Left cardiac atrium (tissue), 4 donors: ENCODE data around the gene ABHD16B. TPM values are rescaled to one million over a fixed set of nuclear protein-coding genes. Genes with fewer than 3 reads are reported as not detected.
"Not testable (repeated sequence)": the region's sequence is repeated elsewhere in the genome, so short reads cannot be mapped to it uniquely, and the experiment has no call there.

Source experiments
- ATAC-seq, 2 donors: fragments of 200-7000 bp; cut with Tn5 transposase; one replicate each; pipeline ENCODE4 v1.9.1; 2020; ENCODE audit warnings: mild to moderate bottlenecking in 2 of 2, moderate library complexity in 2 of 2
- DNase-seq: peaks from one replicate; pipeline ENCODE4 v3.0.0-alpha.2; 2020
- intact Hi-C, 2 donors: fragments of 100-400 bp; cut with DNase I; formaldehyde crosslinking; loops; one replicate each; pipeline versions ENCODE4 v1.14.1 to v1.15.1; 2022 to 2023
- total RNA-seq, 2 donors: library from RNA; stranded (reverse); fragmentation: NEBNext Ultra II Directional; extraction: Animal tissue kit (Norgen Biotek cat#: 25700); gene quantifications; one replicate each; pipeline ENCODE4 v1.2.1, GENCODE V29; 2021
- donor health status: DM: no; HTN: yes; CAD: no.
- donor health status: DM: no; HTN: yes; CAD: no; lungs with severe emphysema.
- donor health status: DM: yes; HTN: yes; CAD: no.
- donor health status: Dilated cardiomyopathy.

The ABHD16B gene
- total RNA-seq, 2 donors from 2014 or later, result not detected

DNA sequence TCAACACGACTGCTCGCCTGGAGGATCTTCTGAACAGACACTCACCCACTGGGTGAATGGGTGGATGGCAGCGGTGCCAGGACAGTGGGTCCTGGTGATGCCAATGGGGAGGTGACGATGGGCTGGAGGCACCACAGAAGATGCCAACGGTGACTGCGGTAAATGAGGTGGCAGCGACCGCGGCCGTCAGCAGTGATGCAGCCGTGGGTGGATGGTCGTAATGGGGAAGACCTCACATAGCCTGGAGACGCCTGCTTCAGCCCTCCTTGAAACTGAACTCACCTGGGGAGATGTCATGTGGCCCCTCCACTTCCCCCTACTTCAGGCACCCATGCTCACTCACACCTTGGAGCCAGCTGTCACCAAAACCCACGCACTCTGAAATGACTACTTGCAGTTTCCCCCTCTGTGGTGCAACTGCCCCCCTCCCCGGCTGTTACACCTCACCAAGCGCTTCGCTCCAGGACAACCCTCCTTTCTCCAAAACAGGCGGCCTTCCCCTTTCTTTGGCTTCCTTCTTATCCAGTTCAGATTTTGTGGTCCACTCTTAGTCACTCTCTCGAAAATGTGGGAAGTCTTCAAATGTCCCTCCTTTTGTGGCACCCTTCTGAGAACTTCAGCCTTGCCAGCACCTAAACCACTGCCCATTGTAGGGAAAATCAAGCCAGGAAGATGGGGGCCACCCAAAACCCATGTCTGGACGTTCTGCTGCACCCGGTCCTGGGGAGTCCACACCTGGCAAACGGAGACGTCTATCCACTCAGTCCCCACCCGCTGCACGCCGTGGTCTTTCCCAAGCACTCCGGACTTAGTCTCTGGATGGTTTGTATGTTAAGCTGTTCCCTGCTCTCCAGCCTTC is 10.4 kb upstream of the ABHD16B start:
- DNase-seq, result no peak
- intact Hi-C loops, result no loop called here
- no peak for ATAC-seq

DNA sequence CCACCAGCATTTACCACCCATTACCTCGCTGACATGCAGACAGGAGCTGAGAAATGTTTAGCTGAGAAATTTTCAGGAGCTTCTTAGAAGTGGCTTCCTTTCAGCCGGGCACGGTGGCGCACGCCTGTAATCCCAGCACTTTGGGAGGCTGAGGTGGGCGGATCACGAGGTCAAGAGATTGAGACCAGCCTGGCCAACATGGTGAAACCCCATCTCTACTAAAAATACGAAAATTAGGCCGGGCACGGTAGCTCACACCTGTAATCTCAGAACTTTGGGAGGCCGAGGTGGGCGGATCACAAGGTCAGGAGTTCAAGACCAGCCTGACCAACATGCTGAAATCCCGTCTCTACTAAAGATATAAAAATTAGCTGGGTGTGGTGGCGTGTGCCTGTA is 9.8 kb upstream of the ABHD16B start:
- DNase-seq, ATAC-seq, intact Hi-C loops: not testable (repeated sequence)

DNA sequence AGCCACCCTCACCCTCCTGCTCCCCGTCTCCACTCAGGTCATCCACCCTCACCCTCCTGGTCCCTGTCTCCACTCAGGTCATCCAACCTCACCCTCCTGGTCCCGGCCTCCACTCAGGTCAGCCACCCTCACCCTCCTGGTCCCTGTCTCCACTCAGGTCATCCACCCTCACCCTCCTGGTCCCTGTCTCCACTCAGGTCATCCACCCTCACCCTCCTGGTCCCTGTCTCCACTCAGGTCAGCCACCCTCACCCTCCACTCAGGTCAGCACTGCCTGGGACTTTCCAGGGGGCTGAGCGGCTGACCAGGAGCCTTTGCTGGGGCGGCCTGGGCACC is 7.6 kb upstream of the ABHD16B start:
- ATAC-seq, intact Hi-C loops, DNase-seq: not testable (repeated sequence)

DNA sequence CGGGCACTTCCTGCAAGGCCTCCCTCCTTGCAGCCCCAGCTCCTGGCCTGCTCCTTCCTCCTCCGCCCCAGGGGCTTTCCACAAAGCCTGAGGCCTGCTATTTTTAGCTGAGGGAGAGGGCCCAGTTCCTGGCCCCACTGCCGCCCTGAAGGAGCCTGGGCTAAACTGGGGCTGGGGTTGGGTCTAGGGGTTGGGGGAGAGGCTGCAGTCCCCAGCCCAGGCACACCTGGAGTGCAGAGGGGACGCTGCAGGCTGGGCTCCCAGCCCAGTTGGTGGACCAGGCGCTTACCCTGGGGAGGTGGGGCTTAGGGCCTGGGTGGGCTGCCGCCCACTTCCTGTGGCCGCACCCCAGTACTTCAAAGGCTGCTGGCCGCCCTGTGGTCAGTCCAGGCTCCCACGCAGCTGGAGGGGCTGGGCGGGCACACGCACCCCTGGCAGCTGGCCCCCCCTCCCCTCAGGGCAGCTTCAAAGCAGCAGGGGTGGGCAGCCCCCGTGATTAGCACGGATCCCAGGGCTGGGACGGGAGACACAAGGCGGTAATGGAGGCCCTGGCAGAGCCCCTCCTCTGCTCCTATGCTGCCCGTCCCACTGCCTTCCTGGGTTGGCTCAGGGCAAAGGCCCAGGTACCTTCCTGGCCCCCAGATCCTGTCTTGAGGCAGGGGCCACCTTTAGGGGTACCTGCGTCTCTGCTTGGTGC is 7.1 kb upstream of the ABHD16B start:
- intact Hi-C loops, result no loop called here
- no peak for DNase-seq

DNA sequence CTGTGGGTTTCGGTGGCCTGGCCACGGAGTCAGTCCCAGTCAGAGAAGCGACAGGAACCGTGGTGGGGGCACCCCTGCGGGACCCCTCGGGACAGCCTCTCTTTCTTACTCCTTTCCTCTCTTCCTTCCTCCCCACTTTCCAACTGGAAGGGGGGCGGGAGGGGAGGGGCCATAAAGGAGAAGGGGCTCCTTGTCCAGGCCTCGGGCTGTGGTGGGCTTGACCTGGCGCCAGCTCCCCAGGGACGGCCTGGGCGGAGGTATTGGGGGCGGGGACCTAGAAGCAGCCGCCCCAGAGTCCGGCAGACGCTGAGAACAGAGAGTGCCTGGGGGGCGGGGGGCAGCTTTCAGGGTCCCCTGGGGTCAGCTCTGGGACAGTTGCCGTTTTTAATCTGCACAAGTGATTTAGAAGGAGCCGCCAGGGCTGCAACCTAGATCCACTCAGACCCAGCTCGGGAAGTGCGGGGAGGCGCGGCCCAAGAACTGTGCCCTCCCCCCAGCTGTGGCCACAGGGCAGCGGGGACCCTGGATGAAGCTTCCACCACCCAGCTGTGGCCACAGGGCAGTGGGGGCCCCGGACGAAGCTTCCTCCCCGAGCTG is 6.4 kb upstream of the ABHD16B start:
- DNase-seq (no peak), ATAC-seq (peak; percentile 25)
- intact Hi-C loops, result loop anchor here in 1 of 2 donors (5.0 kb wide), 1 partner anchor 33 kb away; no protein-coding TSS in a partner anchor

More for the DNA sequence above, 7.1 kb upstream of the ABHD16B start:
- peak; percentile 41 to 49 for ATAC-seq

DNA sequence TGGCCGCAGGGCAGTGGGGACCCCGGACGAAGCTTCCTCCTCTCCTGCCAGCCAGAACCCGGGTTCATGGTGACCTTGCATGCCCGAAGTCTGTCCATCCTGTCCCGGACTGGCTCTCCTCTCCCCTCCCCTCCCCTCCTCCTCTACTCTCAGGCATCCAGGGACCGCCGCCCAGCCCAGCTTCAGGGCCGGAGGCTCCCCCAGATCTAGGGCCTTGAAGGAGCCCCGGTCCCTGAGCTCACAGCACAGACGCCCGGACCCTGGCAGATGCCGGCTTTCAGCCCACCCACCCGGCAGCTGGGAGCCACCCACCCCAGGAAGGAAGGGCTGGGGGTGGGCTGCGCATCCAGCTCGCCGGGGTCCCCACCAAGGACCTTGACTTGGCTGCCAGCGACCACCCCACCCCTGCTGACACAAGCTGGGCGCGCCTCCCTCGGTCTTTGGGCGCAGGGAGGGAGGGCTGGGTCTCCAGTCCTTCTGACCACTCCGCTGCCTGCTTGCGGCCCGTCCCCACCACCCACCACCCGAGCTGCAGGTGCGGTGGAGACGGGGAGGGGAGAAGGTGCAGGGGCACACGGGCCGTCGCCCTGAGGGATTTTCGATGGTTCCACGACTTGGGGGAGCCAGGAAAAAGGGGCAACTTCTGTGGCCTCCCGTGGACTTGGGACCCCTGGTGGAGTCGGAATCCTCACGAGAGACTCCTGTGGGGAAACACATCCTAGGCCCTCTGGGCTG is 5.8 kb upstream of the ABHD16B start:
- intact Hi-C loops, result loop anchor here in 1 of 2 donors (5.0 kb wide), 1 partner anchor 33 kb away; no protein-coding TSS in a partner anchor
- DNase-seq (no peak), ATAC-seq (peak; percentile 2)

DNA sequence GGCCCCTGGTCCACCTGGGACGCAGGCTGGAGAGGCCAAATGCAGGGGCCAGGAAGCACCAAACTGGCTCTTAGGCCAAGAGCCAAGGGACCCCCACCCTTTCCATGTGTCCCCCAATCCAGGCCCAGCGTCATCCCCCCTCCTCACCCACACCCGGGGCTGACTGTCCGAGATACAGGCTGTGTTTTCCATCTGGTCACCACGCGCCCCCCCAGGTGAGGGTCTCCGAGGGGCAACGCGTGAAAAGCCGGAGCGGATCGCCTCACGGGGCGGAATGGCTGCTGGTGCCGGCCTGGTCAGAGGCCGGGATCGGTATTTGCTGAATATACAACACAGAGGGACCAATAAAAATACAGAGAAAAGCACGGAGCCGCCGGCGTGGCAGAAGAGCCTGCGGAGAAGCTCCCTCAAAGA is 5.2 kb upstream of the ABHD16B start:
- no peak for DNase-seq
- intact Hi-C loops, result loop anchor here in 1 of 2 donors (5.0 kb wide), 1 partner anchor 34 kb away; no protein-coding TSS in a partner anchor
- ATAC-seq, result no peak

DNA sequence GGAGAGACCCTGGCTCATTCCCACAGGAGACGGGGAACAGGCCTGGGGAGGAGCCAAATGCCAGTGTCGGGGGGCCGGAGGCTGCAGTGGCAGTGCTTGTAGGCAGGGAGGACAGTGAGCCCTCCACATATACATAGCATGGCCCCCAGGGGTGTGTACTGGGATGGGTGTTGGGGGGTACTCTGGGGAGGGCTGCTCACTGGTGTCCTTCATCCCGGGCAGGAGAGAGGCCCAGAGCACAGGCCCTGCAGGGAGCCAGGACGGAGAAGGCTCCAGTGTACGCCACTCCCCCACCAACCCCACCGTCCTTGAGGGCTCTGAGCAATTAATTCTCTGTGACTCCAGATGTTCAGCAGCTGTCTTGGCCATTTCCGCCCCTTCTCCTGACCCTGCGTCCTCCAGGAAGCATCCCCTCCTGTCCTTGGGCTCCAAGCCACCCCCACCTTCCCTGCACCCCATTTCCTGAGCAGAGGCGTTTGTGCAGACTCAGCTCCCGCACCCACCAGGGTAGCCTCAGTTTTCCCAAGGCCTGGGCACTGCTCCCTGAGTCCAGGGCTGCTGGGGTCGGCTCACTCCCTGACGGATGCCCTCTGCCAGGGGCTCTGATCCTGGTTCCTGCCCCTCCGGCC is 3.4 kb upstream of the ABHD16B start:
- ATAC-seq, result peak; percentile 6 to 14
- DNase-seq, result no peak
- intact Hi-C loops, result loop anchor here in 1 of 2 donors (5.0 kb wide), 1 partner anchor 36 kb away; no protein-coding TSS in a partner anchor

DNA sequence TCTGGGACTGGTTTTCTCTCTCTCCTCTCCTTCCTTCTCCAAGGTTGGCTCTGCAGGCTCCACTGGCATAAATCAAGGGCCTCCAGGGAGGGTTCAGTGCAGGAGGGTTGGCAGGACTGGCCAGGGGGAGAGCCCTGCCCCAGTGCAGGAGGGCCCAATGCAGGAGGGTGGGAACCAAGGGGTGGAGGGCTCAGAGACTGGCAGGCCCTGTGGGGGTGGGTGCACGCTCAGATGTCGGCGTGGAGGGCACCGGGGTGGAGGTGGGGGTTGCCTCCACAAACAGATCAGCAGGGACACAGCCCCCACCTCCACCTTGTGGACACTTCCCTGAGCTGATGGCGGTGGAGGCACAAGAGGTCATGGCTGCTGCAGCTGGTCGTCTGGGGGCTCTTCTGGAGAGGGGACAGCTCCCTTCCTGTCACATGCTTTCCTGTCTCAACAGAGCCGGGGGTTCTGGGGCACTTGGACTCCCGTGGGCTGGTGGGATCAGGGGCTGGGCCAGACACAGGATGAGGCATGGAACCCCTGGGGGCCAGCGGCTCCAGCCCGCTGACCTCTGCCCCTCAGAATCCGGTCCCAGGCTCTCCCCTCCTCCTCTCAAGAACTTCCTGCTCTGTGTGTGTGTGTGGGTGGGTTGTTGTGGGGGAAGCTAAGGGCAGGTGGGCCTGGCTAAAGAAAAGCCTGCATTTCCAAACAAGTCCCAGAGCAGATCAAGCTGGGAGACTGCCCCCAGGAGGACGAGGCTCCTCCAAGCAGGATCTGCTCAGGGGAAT is 2.7 kb upstream of the ABHD16B start:
- DNase-seq (peak; percentile 64), ATAC-seq (peak; percentile 32 to 42)
- intact Hi-C loops, result loop anchor here in 1 of 2 donors (5.0 kb wide), 1 partner anchor 36 kb away; no protein-coding TSS in a partner anchor

DNA sequence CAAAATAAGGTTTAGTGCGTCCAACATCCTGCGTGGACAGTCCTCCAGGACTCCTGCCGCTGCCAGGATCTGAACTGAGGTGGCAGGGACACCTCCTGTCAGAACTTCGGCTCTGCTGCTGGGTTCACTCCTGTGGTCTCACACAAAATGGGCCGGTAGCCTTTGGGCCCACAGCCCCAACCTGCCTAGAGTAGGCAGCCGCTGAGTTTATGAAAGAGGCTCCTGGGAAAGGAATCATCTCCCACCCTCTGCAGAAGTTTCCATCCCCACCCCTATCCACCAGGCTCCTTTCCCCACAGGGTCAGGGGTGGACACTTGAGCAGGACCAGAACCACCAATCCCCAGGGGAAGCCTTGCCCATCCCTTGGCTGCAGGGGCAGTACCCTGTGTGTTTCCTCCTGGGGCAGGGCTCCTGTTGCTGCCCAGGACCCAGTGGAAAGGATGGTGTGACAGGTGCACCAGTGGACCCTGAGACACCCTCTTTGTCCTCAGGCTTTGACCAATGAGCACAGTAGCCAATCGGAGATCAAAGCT is 2.1 kb upstream of the ABHD16B start:
- intact Hi-C loops, result loop anchor here in 1 of 2 donors (5.0 kb wide), 1 partner anchor 37 kb away; no protein-coding TSS in a partner anchor
- no peak for ATAC-seq

DNA sequence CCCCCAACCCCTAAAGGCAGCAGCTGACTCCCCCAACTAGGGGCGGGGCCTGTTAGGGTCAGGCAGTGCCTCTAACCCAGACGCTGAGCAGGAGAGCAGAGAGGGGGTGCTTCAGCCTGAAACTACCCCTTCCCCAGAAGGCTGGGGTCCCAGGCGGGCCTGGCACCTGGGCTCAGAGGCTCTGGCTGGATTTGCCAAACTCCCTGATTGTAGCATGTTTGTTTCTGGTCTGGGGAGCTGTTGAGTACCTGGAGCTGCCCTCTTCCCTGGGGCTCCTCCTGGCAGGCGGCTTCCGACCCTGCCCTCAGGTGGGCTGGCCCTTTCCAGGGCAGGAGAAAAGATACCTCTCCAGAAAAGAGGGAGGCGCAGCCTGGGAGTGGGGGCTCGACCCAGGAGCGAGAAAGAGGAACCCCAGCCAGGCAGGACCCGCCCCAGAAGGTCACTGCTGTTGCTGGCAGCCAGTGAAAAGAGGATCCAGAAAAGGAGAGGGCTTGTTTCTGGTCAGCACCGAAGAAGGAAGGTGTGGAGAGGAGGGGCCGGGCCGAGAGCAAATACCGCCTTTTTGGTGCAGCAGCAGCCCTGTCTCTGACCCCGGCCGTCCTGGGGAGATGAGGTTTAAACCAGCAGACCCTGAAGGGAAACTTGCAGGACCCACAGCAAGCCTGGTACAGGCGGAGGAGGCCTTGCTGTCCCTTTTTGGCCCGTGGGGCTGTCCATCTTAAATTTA is 810 bp upstream of the ABHD16B start:
- no peak for ATAC-seq
- intact Hi-C loops, result loop anchor here (5.0 kb wide), 2 partner anchors 73 to 83 kb away; no protein-coding TSS in a partner anchor
- no peak for DNase-seq

More for the DNA sequence above, 2.1 kb upstream of the ABHD16B start:
- no peak for DNase-seq

DNA sequence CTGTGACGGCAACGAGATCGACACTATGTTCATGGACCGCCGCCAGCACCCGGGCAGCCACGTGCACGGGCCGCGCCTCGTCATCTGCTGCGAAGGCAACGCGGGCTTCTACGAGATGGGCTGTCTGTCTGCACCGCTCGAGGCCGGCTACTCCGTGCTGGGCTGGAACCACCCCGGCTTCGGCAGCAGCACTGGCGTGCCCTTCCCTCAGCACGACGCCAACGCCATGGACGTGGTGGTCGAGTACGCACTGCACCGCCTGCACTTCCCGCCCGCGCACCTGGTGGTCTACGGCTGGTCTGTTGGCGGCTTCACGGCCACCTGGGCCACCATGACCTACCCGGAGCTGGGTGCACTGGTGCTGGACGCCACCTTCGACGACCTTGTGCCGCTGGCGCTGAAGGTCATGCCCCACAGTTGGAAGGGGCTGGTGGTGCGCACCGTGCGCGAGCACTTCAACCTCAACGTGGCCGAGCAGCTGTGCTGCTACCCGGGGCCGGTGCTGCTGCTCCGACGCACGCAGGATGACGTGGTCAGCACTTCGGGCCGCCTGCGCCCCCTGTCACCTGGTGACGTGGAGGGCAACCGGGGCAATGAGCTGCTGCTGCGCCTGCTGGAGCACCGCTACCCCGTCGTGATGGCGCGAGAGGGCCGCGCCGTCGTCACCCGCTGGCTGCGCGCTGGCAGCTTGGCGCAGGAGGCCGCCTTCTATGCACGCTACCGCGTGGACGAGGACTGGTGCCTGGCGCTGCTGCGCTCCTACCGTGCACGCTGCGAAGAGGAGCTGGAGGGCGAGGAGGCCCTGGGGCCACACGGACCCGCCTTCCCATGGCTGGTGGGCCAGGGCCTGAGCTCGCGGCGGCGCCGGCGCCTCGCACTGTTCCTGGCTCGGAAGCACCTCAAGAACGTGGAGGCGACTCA is 943 bp downstream of the ABHD16B start:
- ATAC-seq, result no peak
- intact Hi-C loops, result loop anchor here (5.0 kb wide), 2 partner anchors 75 to 85 kb away; no protein-coding TSS in a partner anchor
- no peak for DNase-seq

DNA sequence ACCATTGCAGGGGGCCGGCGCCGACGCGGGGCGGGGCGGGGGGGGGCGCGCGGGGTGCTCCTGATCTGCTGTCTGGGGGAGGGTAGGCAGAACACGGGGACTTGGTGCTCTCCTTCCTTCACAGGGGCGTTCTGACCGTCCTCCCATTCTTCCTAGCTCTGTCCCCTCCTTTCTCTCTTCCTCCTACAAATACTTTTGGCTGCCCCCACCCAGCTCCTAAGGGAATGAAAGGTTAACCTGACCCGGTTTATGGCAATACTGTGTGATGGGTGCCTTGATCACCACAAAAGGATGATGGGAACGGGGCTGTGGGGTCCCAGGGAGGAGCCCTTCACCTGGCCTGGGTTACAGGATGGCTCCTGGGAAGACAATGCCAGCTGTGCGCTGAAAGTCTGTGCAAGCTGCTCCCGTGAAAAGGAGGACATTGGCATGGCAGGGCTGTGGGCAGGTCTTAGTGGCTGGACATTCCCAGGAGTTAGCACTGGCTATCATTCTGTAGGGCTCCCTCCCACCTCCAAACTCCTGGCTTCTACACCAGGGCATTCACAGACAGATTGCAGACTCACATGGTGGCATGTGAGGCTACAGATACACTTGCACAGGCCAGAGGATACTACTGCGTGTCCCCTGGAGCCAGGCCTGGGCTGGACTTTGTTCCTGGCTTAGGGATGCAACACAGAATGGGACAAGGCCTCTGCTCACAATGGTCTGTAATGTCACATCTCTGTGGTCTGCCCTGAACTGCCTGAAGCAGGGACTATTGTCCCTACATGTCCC is 1.9 kb downstream of the ABHD16B start:
- DNase-seq, result no peak
- ATAC-seq, result no peak
- intact Hi-C loops, result loop anchor here (5.0 kb wide), 2 partner anchors 76 to 86 kb away; no protein-coding TSS in a partner anchor

DNA sequence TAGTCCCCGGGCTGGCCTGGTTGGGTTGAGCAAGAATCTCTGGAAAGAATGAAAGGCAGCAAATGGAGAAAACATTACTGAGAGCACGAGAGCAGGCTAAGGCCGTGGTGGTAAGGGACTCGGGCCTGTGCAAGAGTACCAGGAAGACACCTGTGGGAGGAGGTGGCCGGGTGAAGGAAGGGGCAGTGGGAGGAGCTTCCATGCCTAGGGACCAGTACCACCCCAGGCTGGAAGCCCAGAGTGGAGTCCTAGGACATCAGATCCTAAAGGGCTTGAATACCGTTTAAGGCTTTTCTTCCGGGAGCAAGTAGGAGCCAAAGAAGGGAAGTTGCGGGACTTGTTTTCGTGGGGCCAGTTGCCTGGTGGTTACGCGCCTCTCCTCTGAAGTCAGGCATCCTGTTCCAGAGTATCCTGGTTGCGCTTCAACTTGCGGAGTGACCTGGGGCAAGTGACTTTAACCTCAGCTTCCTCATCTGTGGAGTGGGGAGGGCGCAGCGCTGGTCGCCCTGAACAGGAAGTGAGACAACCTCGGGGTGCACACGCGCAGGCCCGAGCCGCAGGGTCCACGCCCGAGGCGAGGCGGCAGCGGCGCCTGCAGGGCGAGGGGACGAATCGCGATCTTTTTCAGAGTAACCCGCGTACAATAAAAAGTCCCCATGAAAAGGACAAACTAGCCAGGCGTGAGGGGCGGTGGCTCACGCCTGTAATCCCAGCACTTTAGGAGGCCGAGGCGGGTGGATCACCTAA is 2.7 kb downstream of the ABHD16B start:
- intact Hi-C loops, result loop anchor here (5.0 kb wide), 2 partner anchors 77 to 87 kb away; no protein-coding TSS in a partner anchor
- ATAC-seq (peak; percentile 83 to 84), DNase-seq (peak; percentile 90)
